Measurements from ENCODE around the gene TNFAIP2. TPM values are rescaled to one million over a fixed set of nuclear protein-coding genes. Genes with fewer than 3 reads are reported as not detected.

The TNFAIP2 gene
- total and polyA plus RNA-seq, 3 experiments from 2014 or later, result 0.70 to 1.4 TPM; not detected in 1

DNA sequence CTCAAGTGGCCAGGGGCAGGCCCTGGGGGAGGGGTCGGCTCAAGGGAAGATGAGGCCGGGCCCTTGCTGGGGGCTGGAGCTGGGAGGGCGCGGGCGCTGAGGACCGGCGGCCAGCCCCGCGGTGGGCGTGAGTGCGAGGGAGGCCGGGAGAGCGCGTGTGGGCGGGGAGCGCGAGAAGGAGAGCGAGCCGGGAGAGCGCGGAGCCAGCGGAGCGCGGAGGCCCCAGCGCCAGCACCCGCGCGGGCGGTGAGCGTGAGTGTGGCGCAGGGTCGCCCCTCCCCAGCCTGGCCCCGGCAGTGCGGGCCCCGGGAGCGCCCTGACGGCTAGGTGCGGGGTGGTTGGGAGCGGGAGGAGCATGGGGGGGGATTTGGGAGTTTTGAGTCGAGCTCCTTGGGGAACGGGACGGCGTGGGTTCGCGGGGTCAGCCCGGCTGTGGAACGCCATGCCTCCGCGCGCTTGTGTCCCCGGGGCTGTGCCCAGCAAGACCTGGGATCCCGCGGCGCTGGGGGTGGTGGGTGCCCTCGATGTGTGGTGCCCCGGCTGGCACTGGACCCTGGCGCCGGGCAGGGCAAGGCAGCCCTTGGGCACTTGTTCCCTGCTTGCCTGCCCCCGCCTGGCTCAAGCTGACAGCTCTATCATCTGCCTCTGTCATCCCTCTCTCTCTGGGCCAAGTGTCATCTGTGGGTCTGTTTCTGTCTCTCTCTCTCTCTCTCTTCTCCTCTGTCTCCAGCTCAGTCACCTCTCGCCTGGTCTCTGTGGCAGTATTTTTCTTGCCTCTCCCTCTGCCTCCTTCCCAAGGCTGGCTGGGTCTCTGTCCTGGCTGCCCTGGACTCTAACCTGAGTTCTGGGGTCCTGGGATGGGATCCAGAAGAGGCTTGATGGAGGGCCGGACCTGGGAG is 39.0 kb upstream of the TNFAIP2 start, which contains the start of gene LBHD2:
Gene LBHD2, plus strand, starts transcription at position 190 of the 899 bp plus-strand sequence. CDS start 1,803 bp downstream, outside the sequence.
- Mint-ChIP-seq H3K27ac (no peak within 1 kb of the TSS), H3K36me3 (no peaks in the 10 kb centered on the region), H3K4me1 (no peaks in the 10 kb centered on the region), H3K4me3 (no peak within 1 kb of the TSS), H3K9me3 (no peaks in the 10 kb centered on the region), H3K27me3 (peaks cover 12 to 22% of the 10 kb centered on the region in 2 donors)
- DNase-seq, result no peak
- H3K4me3 ChIP-seq (ENCODE audit: low read length), result no peak within 1 kb of the TSS
- H3K36me3 ChIP-seq (ENCODE audit: insufficient read depth, low read length), result no peaks in the 10 kb centered on the region
- no peak within 1 kb of the TSS for H3K27ac ChIP-seq (ENCODE audit: low read depth, low read length)
- POLR2A ChIA-PET, result no interaction called here
- H3K27me3 ChIP-seq (ENCODE audit: insufficient read depth, low read length, poor library complexity, severe bottlenecking), result no peaks in the 10 kb centered on the region
- CTCF ChIA-PET, result no interaction called here
- no peaks in the 10 kb centered on the region for H3K9me3 ChIP-seq (ENCODE audit: low read length)
- no peaks in the 10 kb centered on the region for H3K4me1 ChIP-seq (ENCODE audit: insufficient read depth, low read length)

DNA sequence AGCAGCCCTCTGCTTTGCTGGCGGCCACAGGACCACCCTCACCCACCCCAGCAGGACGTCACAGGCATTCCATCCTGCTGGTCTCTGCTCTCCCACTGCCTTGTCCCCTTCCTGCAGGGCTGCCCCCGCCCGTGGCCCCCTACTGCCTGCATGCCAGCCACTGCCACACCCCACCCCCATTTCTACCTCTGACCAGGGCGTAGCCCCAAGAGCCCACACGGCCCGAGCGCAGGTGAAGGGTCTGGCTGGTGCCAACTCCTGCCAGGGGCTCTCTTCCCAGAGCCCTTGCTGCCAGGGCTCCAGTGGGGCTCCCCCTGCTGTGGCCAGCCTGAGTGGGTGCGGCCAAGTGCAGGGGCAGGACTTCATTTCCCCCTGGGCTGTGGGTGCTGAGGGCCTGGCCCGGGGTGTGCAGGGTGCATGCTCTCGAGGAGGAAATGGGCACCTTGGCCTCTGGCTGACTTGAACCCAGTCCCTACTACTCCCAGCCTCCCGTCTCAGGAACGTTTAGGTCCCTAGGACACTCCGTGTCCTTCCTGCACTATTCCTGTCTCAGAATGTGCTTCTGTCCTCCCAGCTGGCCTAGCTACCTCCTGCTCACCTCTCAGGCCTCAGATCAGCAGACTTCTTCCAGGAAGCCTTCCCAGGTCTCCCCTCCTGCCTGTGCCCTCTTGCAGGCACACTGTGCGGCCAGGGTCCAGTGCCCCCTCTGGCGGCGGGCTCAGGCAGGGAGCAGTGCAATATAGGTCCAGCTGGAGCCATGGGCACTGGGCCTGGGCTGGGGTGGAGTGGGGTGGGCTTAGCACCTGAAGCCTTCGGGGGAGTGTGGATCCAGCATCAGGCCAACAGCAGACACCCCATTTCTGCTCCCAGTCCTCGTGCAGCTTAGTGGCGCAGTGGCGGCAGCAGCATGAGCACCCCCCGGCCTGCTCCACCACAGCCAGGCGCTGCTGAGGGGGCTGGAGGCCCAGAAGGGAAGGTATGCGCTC is 37.9 kb upstream of the TNFAIP2 start:
- Mint-ChIP-seq H3K27me3 (peaks cover 12 to 22% of the 10 kb centered on the region in 2 donors), H3K36me3 (no peaks in the 10 kb centered on the region), H3K4me3 (no peak overlapping the region), H3K4me1 (no peaks in the 10 kb centered on the region), H3K27ac (no peak overlapping the region), H3K9me3 (no peaks in the 10 kb centered on the region)
- no peaks in the 10 kb centered on the region for H3K36me3 ChIP-seq (ENCODE audit: insufficient read depth, low read length)
- DNase-seq, result no peak
- CTCF ChIA-PET, result no interaction called here
- H3K4me1 ChIP-seq (ENCODE audit: insufficient read depth, low read length), result no peaks in the 10 kb centered on the region
- H3K9me3 ChIP-seq (ENCODE audit: low read length), result no peaks in the 10 kb centered on the region
- POLR2A ChIA-PET, result no interaction called here
- H3K4me3 ChIP-seq (ENCODE audit: low read length), result no peak overlapping the region
- no peak overlapping the region for H3K27ac ChIP-seq (ENCODE audit: low read depth, low read length)
- no peaks in the 10 kb centered on the region for H3K27me3 ChIP-seq (ENCODE audit: insufficient read depth, low read length, poor library complexity, severe bottlenecking)

DNA sequence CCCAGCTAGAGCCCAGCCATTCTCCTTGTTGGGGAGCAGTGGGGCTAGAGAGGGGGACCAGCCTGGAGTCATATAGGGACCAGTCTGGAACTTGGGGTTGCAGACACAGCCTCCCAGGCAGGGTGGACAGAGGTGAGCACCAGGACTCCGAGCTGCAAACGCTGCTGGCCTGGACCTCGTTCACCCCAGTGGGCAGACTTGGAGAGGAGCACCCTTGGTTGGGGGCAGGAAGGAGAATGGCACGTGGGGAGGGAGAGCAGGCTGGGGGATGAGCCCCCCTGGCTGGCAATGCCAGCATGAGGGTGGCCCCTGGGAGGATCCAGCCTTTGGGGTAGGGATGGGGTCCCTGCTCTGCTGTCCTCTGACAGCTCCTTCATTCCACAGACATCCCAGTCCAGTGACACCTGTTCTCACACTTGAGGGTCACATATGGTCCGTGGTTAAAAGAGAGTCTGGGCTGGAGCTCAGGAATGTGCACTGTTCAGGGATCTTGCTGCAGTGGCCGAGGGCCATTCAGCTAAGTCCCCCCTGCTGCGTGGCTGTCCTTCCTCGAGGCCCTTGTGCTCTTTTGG is 36.4 kb upstream of the TNFAIP2 start:
- peaks cover 0 to 6% (median 0%) of the 10 kb centered on the region in 3 donors for H3K4me1 Mint-ChIP-seq
- H3K9me3 ChIP-seq (ENCODE audit: low read length), result no peaks in the 10 kb centered on the region
- CTCF ChIA-PET, result interaction anchor here (1.0 to 1.7 kb wide), 2 partner anchors 18 to 20 kb away, joined by 3 to 8 read pairs; no protein-coding TSS in a partner anchor
- no peak overlapping the region for H3K4me3 Mint-ChIP-seq
- no peaks in the 10 kb centered on the region for H3K9me3 Mint-ChIP-seq
- no peaks in the 10 kb centered on the region for H3K27me3 ChIP-seq (ENCODE audit: insufficient read depth, low read length, poor library complexity, severe bottlenecking)
- H3K27ac ChIP-seq (ENCODE audit: low read depth, low read length), result no peak overlapping the region
- H3K4me3 ChIP-seq (ENCODE audit: low read length), result no peak overlapping the region
- H3K36me3 ChIP-seq (ENCODE audit: insufficient read depth, low read length), result no peaks in the 10 kb centered on the region
- no peak for DNase-seq
- no peaks in the 10 kb centered on the region for H3K36me3 Mint-ChIP-seq
- POLR2A ChIA-PET, result no interaction called here
- no peak overlapping the region for H3K27ac Mint-ChIP-seq
- H3K4me1 ChIP-seq (ENCODE audit: insufficient read depth, low read length), result peaks cover 6% of the 10 kb centered on the region
- peaks cover 12 to 22% of the 10 kb centered on the region in 2 donors for H3K27me3 Mint-ChIP-seq

DNA sequence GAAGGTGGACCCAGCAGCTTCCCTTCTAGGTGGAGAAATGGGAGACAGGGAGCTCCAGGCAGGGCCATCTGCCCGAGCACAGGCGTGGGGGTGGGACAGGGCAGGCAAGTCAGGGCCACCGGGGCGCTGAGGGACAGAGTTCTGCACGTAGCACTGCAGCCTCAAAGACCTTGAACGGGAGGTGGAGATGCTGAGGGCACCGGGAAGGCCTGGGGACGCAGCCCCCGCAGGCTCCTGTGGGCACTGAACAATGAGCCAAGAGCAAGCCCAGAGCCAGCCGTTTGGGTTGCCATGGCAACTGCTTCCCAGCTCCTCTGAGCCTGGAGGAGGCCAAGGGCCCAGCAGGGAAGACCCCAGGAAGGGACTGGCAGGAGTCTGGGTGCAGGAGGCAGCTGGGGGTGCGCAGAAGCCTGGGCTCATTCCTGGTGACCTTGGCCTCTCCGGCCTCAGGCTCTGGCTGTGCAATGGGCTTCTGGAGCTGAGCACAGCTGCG is 35.9 kb upstream of the TNFAIP2 start:
- Mint-ChIP-seq H3K4me1 (peaks cover 0 to 7% (median 0%) of the 10 kb centered on the region in 3 donors), H3K4me3 (no peak overlapping the region), H3K27ac (no peak overlapping the region), H3K9me3 (no peaks in the 10 kb centered on the region), H3K27me3 (peaks cover 12 to 22% of the 10 kb centered on the region in 2 donors), H3K36me3 (no peaks in the 10 kb centered on the region)
- ChIA-PET CTCF (interaction anchor here (1.0 to 1.7 kb wide), 2 partner anchors 18 to 19 kb away, joined by 3 to 8 read pairs; no protein-coding TSS in a partner anchor), POLR2A (no interaction called here)
- Histone ChIP-seq H3K36me3 (ENCODE audit: insufficient read depth, low read length) (no peaks in the 10 kb centered on the region), H3K4me1 (ENCODE audit: insufficient read depth, low read length) (peaks cover 6% of the 10 kb centered on the region), H3K9me3 (ENCODE audit: low read length) (no peaks in the 10 kb centered on the region), H3K27ac (ENCODE audit: low read depth, low read length) (no peak overlapping the region), H3K27me3 (ENCODE audit: insufficient read depth, low read length, poor library complexity, severe bottlenecking) (no peaks in the 10 kb centered on the region), H3K4me3 (ENCODE audit: low read length) (no peak overlapping the region)
- DNase-seq, result no peak

DNA sequence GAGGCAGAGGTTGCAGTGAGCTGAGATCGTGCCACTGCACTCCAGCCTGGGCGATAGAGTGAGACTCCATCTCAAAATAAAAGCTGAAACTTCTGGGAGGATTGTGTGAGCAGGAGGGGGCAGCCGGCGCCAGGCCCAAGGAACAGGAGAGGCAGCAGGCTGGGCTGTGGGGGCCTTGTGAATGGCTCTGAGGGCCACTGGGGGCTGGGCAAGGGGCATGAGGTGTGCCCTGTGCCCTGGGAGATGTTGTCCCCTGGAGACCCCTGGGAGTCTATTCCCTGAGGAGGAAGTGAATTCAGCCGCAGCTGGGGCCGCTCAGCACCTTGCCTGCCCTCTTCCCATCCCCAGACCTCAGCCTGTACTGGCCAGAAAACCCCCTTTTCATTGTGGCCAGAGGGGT is 34.3 kb upstream of the TNFAIP2 start:
- H3K27ac Mint-ChIP-seq, result no peak overlapping the region
- H3K36me3 Mint-ChIP-seq, result no peaks in the 10 kb centered on the region
- CTCF ChIA-PET, result no interaction called here

DNA sequence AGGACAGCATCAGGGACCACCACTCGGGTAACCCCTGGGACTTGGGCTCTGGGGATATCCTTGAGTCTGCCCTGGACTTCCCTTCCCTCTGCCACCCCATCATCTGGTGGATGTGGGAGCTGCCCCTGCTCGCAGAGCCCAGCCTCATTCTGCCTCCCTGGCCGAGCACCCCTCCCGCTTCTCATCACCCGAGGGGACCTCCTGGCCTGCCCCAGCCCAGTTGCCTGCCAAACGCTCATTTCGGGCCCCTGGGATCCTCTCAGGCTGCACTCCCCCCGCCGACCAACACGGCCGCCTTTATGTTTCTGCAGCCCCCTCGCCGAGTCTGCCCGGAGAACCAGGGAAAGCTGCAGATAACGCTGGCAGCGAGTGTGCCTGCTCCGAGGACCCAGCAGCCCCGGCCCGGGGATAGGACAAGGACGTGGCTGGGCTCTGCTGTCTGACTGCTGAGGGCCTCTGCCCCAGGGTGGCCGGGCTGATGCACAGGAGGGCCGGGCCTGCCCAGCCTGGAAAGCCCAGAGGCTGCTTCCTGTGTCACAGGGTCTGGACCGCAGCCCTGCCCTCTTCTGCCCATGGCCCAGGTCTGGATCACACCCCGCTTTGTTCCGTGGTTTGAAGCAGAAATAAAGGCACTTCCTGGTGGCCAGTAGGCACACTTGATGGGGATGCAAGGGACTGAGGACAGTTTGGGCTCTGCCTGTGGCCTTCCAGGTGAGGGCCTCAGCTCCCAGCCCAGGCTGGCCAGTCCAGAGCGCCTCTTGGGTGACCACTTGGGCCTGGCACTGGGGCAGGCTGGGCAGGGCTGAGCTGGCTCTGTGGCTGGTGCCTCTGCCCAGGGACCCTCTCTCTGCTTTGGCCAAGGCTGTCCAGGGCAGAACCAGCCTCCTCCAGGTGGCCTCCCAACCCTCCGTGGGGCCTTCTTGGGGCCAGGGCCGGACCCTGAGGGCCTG is 33.6 kb upstream of the TNFAIP2 start:
- CTCF ChIA-PET, result interaction anchor here (0.9 kb wide), 1 partner anchor 395 kb away, joined by 4 read pairs; no protein-coding TSS in a partner anchor
- H3K4me3 ChIP-seq (ENCODE audit: low read length), result no peak overlapping the region
- peaks cover 6% of the 10 kb centered on the region for H3K4me1 ChIP-seq (ENCODE audit: insufficient read depth, low read length)
- Mint-ChIP-seq H3K36me3 (no peaks in the 10 kb centered on the region), H3K4me1 (peaks cover 0 to 7% (median 0%) of the 10 kb centered on the region in 3 donors), H3K9me3 (no peaks in the 10 kb centered on the region), H3K4me3 (no peak overlapping the region), H3K27me3 (peaks cover 10 to 19% of the 10 kb centered on the region in 2 donors), H3K27ac (no peak overlapping the region)
- POLR2A ChIA-PET, result no interaction called here
- H3K27ac ChIP-seq (ENCODE audit: low read depth, low read length), result no peak overlapping the region
- no peaks in the 10 kb centered on the region for H3K36me3 ChIP-seq (ENCODE audit: insufficient read depth, low read length)
- no peak for DNase-seq
- H3K9me3 ChIP-seq (ENCODE audit: low read length), result no peaks in the 10 kb centered on the region
- H3K27me3 ChIP-seq (ENCODE audit: insufficient read depth, low read length, poor library complexity, severe bottlenecking), result no peaks in the 10 kb centered on the region

More for the DNA sequence above, 34.3 kb upstream of the TNFAIP2 start:
- Histone ChIP-seq H3K4me1 (ENCODE audit: insufficient read depth, low read length) (peaks cover 6% of the 10 kb centered on the region), H3K36me3 (ENCODE audit: insufficient read depth, low read length) (no peaks in the 10 kb centered on the region), H3K27me3 (ENCODE audit: insufficient read depth, low read length, poor library complexity, severe bottlenecking) (no peaks in the 10 kb centered on the region), H3K9me3 (ENCODE audit: low read length) (no peaks in the 10 kb centered on the region), H3K4me3 (ENCODE audit: low read length) (no peak overlapping the region), H3K27ac (ENCODE audit: low read depth, low read length) (no peak overlapping the region)
- Mint-ChIP-seq H3K9me3 (no peaks in the 10 kb centered on the region), H3K27me3 (peaks cover 12 to 22% of the 10 kb centered on the region in 2 donors), H3K4me1 (peaks cover 0 to 7% (median 0%) of the 10 kb centered on the region in 3 donors), H3K4me3 (no peak overlapping the region)
- no peak for DNase-seq
- POLR2A ChIA-PET, result no interaction called here
